Thoracic aorta (tissue), 2 donors: ENCODE results near the gene TMEM235. TPM values are rescaled to one million over a fixed set of nuclear protein-coding genes. Genes with fewer than 3 reads are reported as not detected.

Source experiments
- ATAC-seq: fragments of 150-250 bp; one replicate; pipeline ENCODE4 v1.8.0; 2017; ENCODE audit warnings: low read depth; ENCODE audit not compliant: insufficient number of reproducible peaks, low FRiP score
- DNase-seq: peaks from one replicate; pipeline ENCODE4 v3.0.0-alpha.2; 2020; ENCODE audit warnings: low spot score
- H3K27ac ChIP-seq, 2 donors: fragments of 200-600 bp; sonication (generic); 1 replicate in 1 of 2; 2 replicates in 1 of 2; pipeline ENCODE4 v1.5.1; 2016; ENCODE audit warnings: mild to moderate bottlenecking in 2 of 2, moderate library complexity in 2 of 2
- H3K27me3 ChIP-seq: fragments of 200-600 bp; sonication (generic); replicated peaks from 2 replicates; pipeline ENCODE4 v1.6.0; 2016; ENCODE audit warnings: mild to moderate bottlenecking; ENCODE audit not compliant: insufficient read depth
- H3K36me3 ChIP-seq: fragments of 200-600 bp; sonication (generic); one replicate; pipeline ENCODE4 v1.5.1; 2016
- H3K4me1 ChIP-seq, 2 donors: fragments of 200-600 bp; sonication (generic); 1 replicate in 1 of 2; 2 replicates in 1 of 2; pipeline versions ENCODE4 v1.5.1 to v1.6.0; 2016; ENCODE audit warnings: low read depth in 2 of 2, mild to moderate bottlenecking in 1 of 2; ENCODE audit not compliant: control insufficient read depth in 1 of 2
- H3K4me3 ChIP-seq: fragments of 200-600 bp; sonication (generic); 2 replicates; pipeline ENCODE4 v1.5.1; 2016; ENCODE audit warnings: mild to moderate bottlenecking
- H3K9me3 ChIP-seq: fragments of 200-600 bp; sonication (generic); 2 replicates; pipeline ENCODE4 v1.5.1; 2016
- CTCF ChIP-seq: fragments of 200-600 bp; sonication (generic); IDR thresholded peaks from one replicate; pipeline ENCODE4 v1.5.1; 2019; ENCODE audit warnings: antibody characterized with exemption
- total RNA-seq, 2 donors: library from RNA; depleted of rRNA; stranded (reverse); fragments of >200 nt; gene quantifications; one replicate each; pipeline versions ENCODE4 v1.1.0 to v1.2.3, GENCODE V29; 2016

The TMEM235 gene
- total RNA-seq, 2 donors from 2014 or later: not detected

GRCh38 chr17:78258323-78259191 lies 27.1 kb downstream of the TMEM235 start:
- Histone ChIP-seq H3K9me3 (no peaks in the 10 kb centered on the region), H3K27ac (no peak overlapping the region), H3K27me3 (no peaks in the 10 kb centered on the region), H3K4me1 (peaks cover 0 to 6% of the 10 kb centered on the region in 2 donors), H3K36me3 (no peaks in the 10 kb centered on the region), H3K4me3 (no peak overlapping the region)
- DNase-seq (no peak), ATAC-seq (no peak)
- no peak for TF ChIP-seq CTCF

DNA sequence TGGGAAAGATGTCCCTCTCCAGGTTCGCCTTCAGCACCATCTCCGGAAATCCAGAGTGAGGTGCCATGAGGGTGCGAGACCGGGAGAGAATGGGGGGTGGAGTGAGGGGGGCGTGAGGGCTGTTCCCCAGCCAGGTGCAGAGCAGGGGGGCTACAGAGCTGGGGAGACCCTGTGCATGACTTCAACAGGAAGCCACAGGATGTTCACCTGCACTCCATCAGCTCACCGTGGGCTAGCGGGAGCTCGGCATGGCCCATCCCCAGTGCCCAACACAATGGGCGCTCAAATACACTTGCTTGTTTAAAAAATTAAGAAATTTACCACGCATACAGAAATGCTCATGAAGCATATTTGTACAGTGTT lies 27.7 kb downstream of the TMEM235 start:
- H3K9me3 ChIP-seq: no peaks in the 10 kb centered on the region
- no peak for TF ChIP-seq CTCF
- no peak overlapping the region for H3K27ac ChIP-seq
- no peak for ATAC-seq
- no peaks in the 10 kb centered on the region for H3K4me1 ChIP-seq
- DNase-seq: no peak
- H3K27me3 ChIP-seq: no peaks in the 10 kb centered on the region
- H3K36me3 ChIP-seq: no peaks in the 10 kb centered on the region
- no peak overlapping the region for H3K4me3 ChIP-seq

DNA sequence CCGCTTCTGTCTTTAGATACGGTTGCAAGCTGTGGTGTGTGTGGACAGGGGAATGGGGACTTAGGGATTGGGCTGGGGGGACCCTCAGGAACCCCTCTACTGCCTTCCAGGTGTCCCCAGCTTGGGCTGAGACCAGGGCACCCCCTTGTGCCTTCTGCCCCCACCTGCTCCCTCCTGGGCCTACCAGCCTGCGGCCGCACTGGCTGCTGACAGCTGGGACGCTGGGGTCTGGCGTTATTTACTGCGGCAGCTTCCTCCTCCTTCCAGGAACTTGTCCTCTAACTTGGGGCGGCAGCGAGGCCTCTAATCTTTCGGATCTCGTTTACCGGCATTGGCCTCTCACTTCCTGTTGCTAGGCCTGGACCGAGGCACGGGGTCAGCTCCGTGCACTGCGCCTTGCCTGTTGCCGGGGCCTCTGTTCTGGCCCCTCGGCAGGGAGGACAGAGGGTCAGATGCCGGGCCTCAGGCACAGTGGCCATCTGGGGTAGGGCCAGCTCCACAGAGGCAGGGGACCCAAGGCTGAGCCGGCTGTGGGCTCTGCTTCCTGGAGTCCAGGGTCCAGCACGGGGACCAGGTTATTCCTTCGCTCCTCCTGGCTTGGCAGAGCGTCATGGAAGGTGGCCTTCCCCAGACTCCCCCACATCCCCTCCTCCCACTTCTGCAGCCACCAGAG lies 31.8 kb downstream of the TMEM235 start:
- H3K4me1 ChIP-seq: no peaks in the 10 kb centered on the region
- ATAC-seq (no peak), DNase-seq (no peak)
- no peak for TF ChIP-seq CTCF
- H3K27me3 ChIP-seq: no peaks in the 10 kb centered on the region
- no peak overlapping the region for H3K4me3 ChIP-seq
- no peaks in the 10 kb centered on the region for H3K36me3 ChIP-seq
- H3K9me3 ChIP-seq: no peaks in the 10 kb centered on the region
- peak overlapping the region in 1 of 2 donors; percentile 1 for H3K27ac ChIP-seq

DNA sequence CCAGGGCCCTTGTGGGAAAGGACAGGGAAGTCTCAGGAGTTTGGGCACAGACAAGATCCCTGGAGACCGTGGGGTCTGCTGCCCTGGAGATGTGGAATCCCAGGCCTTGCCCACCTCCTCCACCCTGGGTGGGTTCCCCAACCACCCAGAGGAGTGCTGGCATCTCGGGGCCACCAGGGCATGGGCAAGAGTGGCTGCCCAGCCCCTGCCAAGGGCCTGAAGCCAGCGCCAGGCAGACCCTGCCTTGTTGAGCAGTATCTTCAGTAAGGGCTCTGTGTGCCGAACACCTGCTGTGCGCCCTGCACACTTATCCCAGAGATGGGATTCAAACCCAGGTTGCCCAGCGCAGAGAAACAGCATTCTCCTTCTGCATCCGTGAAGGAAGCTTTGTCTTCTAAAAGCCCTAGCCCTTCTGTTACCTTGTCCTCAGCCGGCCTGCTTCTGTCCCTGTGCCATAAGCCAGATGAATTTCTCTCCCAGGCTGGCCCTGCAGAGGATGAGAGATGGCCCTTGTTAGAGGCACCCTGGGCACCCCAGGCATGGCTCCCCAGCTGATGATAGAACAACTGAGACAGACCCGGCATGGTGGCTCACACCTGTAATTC lies 32.4 kb downstream of the TMEM235 start:
- no peak overlapping the region for H3K27ac ChIP-seq
- H3K4me3 ChIP-seq: no peak overlapping the region
- DNase-seq (no peak), ATAC-seq (no peak)
- H3K4me1 ChIP-seq: no peaks in the 10 kb centered on the region
- no peak for TF ChIP-seq CTCF
- H3K36me3 ChIP-seq: no peaks in the 10 kb centered on the region
- H3K27me3 ChIP-seq: no peaks in the 10 kb centered on the region
- no peaks in the 10 kb centered on the region for H3K9me3 ChIP-seq

- no peak for DNase-seq
Observed at GRCh38 chr17:78264590-78264989, 33.2 kb downstream of the TMEM235 start.

More at GRCh38 chr17:78264590-78264989, 33.2 kb downstream of the TMEM235 start:
- no peak for TF ChIP-seq CTCF
- Histone ChIP-seq H3K27me3 (no peaks in the 10 kb centered on the region), H3K36me3 (no peaks in the 10 kb centered on the region), H3K4me1 (no peaks in the 10 kb centered on the region), H3K4me3 (no peak overlapping the region), H3K27ac (no peak overlapping the region), H3K9me3 (no peaks in the 10 kb centered on the region)
- ATAC-seq: no peak
